ENCODE data around the gene ATP23.

The ATP23 gene, protein sequence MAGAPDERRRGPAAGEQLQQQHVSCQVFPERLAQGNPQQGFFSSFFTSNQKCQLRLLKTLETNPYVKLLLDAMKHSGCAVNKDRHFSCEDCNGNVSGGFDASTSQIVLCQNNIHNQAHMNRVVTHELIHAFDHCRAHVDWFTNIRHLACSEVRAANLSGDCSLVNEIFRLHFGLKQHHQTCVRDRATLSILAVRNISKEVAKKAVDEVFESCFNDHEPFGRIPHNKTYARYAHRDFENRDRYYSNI

DNA sequence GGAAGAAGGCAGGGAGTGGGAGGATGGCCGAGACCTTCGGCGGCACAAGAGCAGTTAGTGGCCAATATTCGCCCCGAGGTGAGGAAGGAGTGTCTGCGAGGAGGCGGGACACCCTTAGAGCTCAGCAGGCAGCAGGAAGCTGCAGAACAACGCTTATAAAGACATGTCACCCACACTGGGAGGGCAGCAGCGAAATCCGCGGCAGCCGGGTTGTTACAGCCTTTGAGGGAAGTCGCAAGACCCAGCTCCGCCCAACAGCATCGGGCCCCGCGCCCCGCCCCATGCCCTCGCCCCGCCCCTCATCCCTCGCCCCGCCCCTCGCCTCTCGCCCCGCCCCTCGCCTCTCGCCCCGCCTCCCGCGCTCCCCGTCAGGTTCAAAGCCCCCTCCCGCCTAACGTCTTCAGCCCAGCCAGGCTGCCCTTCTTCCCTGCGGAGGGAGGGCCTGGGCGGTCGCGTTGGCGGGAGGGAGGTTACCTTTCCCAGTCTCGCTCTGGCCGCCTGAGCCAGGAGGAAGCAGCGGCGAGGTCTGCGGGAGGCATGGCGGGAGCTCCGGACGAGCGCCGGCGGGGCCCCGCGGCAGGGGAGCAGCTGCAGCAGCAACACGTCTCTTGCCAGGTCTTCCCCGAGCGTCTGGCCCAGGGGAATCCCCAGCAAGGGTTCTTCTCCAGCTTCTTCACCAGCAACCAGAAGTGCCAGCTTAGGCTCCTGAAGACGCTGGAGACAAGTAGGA, at the start of gene ATP23:
ATP23 (plus strand) TSS at position 403 of the 730 bp plus-strand sequence; CDS start at position 538, 135 bp downstream.
- peak; percentile 90 for DNase-seq

DNA sequence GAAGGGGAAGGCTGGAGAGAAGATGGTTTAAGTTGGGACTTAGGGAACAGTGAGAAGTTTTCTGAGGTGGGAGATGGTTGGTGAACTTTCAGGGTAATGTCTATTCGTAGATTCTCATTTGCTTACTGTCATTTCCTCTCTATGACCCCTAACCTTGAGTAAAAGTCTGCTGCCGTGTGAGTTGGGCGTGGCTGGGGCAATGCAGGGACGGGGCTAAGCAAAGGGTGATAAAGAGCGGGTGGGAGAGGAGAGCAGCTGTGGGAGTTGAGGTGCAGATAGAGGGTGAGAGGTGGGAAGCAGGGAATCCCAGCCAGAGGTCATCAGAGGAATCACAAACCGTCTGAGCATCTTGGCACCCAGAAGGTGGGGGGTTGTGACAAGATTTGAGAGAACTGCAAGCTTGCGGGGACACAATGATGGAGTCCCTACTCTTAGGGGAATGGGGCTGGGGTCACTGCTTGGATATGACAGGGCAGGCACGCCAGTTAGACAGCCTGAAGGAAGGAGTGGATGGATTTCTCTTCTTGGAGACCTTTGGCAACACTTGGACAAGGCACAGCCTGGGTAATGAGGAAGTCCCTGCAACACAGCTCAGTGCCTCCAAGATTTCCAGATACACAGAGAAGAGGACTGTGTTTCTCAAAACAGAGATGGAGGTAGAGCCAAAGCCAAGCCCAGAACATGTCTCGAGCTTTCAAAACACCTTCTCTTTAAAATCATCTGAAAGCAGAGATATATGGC, 49.0 kb upstream of the ATP23 start:
- no peak for DNase-seq

DNA sequence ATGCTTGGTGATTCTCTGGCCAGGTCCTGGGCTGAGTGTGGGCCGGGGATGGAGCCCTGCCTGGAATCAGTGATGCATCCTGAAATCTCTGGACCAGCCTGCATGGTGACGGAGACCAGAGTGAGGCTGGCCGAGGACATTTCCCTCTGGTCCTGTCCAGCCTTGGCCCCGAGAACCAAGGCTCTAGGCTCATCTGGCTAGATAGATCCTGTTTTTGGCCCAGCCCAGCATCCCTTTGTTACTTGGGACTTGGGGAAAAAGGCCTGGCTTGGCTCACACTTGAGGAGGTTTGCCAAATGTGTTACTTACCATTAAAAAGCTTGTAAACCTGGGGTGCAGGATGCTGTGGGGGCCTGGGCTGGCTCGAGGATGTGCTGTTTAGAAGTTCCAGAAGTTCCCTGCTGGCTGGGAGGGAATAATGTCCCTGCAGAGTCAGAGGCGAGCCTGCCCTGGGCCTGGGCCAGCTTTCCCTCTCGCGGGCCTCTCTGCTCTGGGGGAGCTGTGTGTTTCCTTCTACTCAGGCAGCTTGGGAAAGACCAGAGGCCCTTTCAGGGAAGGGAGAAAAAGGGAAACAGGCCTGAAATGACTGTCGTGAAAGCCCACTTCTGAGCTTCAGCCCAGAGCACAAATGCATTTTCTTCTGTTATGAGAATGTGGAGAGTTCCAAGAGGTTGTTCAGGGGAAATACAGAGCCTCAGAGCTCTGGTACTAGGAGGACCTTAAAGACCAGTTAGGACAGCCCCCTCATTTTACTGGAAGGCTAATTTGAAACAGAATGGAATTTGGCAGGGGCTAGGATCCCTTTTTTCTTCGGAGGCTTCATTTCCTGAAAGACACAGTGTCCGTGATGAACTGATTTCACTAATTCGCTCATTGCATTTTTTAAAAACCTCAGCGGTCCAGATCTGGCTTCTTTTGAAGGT, 47.7 kb upstream of the ATP23 start:
- peak; percentile 90 for DNase-seq

DNA sequence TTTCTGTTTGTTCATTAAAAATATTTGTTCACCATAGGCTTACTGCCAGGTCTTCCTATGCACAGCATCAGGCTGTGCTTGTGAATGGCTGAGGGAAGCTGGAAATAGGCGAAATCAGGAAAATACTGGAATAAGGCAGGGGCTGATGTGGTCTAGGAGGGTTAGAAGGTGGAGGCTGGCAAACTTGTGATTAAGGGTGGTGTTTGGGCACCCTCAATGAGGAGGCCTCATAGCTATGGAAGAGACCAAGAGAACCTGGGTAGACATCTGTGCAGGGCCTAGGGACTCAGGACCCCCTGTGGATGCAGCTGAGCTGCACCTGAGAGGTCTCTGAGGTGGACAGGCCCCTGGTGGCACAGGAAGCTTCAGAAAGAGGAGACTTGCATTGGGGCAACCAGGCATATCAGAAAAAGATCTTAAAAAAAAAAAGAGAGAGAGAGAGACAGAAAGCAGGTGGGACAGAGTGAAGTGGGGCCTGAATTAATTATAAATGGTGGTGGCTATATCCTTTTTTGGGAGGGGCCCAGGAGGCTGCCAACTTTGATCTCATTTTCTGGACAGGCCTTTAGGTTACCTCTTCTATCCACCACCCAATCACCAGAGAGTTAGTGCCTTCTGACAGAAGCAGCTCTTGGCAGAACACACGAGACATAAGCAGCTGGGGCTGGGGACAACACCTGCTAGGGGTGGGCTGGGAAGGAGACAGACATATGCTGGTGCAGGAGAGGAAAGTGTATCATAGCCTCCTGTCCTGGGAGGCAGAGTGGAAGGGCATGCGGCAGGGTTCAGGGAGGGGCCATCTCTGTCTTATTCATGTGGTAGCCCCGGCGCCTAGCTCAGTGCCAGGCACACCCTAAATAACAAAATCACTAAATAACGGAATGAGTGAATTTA, 46.7 kb upstream of the ATP23 start:
- DNase-seq: peak; percentile 39

DNA sequence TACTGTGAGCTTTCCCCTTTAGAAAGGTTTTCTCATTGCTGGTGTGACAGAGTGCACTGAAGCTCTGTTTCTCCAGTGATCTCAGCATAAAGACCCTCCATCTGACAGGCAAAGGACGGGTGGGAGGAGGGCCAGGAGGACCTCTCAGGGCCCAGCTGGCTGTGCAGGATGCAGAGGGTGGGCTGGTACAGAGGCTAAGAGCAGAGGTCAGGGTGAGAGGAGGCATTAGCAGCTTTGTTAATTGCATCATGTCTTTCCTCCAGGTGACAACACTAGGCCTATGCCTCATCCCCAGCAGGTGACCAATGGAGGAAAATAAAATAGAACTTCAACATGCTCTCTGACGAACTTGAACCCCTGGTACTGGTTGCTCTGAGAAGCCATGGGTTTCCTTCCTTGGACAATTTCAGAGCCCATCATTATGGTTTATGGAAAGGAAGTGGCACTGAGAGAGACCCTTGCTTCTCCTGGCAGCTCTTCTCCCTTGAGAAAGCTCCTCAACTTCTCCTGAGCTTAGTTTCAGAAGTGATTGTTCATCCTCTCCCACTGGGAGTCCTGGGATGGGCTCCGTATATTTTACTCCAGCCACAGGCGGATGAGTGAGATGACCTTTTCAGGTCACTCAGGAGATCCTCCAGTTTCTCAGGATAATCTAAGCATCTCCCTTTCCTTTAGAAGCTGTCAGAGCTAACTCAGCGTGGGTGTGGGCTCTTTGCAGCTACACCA, 45.8 kb upstream of the ATP23 start:
- DNase-seq: peak; percentile 53

DNA sequence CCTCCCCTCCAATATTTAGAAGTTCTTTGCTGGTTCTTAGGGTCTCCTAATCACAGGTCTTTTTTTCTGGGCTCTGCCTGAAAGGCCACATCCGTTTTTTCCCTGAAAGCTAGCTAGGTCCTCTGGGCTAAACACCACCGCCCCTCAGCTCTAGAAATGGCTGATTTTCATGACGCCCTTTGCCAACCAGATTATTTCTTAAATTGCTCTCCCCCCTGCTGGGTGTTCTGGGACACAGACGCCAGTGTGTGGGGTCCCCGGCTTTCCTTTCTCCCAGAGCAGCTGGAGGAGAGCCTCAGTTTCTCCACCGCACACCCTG, 45.3 kb upstream of the ATP23 start:
- DNase-seq: no peak

DNA sequence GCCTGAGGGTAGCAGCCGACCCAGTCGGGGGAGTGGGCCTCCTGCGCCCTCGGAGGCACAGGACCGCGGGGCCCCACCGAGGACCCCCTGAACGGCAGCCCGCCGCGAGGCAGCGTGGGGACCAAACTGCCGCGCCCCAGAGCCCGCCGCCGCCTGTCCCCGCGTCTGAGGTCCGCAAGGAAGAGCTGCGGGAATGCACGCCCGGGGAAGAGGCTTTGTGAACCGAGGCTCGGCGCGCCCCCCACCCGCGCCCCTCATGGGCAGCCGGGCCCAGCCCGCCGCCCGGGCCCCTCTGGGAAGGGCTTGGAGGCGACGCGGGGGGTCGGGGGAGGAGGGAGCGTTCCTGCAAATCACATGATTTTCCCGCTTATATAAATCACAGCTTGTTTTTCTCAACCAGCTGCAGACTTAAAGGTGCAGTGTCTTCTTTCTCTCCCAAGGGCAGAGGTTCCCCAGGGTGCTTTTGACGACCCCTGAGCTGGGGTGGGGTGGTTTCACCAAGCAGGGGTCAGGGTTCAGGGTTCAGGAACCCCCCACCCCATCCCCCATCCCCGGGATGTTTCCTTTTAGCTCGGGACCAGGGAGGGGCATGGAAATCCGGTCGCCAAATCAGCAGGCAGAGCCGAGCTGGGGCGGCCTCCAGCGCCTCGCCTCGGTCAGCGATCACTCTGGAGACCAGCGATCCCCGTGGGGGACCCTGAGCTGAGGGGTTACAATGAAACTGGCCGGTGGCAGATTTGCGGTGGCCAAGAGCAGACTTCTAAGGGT, 44.7 kb upstream of the ATP23 start:
- DNase-seq: peak; percentile 85

DNA sequence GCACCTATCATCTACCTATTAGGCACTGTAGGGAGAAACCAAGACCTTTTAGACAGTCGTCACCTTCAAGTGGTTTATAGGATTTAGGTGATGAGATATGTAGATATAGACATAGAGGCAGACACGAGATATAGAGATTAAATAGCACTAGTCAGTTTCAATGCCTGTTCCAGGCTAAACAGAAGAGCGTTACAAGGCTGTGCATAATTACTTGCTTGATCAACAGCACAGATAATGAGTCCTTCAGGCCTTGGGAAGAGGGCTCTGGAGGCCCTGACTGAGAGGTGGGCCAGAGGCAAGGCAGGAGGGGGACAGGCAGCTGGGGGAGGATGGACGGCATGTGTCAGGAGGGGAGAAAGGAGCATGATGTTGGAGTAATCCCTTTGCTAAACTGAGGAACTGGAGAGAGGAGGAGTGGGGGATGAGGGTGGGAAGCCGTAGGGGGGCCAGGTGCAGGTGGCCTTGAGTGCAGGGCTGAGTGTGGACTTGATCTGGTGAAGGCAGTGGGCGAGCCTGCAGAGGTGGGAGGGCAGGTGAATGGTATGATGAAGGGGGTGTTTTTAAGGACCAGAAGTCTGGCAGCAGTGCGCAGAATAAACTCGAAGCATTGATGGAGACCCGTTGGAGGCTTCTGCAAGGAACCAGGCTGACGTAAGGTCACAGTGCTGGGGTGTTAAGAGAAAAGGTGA, 43.9 kb upstream of the ATP23 start:
- no peak for DNase-seq

DNA sequence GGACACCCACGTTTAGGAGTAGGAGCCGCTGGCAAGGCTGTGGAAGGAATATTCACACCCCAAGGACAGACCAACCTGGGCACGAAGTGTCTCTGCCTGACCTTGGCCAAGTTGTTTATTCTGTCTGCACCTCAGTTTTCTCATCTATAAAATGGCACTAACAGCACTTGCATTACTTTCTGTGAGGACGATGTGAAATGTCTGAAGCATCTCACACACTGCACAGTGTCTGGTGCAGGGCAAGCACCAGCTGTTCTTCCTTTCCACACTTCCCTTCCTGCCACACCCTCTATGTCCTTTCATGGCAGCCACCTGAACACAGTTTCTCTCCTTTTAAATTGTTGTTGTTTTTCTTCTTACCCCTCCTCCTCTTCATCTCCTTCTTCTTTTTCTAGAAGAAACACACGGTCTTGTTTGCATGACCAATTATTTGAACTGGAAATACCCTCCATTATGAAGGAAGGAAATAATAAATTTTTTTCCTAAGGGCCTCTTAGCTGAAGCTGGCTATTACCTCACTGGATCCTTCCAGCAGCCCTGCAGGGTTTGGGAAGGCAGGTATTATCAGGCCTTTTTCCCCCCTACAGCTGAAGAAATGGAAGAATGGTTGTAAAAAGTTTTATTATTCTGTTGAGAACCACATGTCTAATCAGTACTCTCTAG, 42.9 kb upstream of the ATP23 start:
- no peak for DNase-seq

DNA sequence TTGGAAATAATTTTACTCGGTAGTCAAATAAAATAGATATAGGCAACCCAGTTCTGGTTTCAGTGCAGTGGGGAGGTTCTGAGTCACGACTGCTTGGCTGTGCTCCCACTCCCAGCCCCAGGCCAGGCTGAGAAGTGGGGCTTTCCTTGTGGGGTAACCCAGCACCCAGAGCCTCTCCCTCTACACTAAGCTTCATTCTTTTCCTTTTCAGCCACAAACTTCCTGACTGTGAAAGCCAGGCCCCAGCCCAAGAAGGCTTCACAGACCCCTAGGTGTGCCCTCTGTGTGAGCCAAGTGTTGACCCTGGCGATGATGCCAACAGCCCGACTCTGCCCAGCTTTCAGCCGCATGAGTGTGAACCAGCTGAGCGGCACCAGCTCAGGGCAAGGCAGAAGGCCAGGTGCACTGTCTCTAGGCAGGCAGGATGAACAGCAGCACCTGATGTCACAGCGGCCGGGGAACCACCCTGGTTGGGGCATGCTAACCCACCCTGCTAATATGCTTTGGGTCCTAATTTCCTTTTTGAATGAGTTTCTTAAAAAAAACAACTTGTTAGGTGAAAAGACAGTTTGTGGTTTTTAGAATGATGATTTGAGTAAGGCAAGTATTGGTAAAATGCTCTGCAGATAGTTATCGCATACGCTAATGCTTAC, 42.2 kb upstream of the ATP23 start:
- DNase-seq: no peak

DNA sequence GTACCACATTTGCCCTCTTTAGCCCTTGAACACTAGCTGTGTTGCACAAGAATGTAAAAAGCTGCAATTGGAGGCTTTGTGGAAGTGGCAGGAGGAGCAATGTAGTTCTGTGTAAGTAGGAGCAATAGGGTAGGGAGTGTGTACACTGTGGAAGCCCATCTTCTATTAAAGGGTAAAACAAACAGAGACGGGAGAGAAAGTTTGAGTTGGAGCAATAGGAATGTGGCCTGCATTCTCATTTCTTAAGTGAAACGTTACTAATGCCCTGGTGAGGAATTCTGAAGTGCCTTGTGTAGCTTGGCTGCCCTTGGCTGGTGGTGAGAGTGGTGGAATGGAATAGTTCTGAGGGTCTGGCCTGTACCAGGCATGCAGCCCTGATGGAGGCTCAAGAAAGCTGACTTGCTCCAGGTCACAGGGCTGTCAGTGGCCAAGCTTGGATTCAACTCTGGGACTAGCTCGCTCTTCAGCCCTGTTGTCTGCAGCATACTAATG, 38.8 kb upstream of the ATP23 start:
- no peak for DNase-seq

DNA sequence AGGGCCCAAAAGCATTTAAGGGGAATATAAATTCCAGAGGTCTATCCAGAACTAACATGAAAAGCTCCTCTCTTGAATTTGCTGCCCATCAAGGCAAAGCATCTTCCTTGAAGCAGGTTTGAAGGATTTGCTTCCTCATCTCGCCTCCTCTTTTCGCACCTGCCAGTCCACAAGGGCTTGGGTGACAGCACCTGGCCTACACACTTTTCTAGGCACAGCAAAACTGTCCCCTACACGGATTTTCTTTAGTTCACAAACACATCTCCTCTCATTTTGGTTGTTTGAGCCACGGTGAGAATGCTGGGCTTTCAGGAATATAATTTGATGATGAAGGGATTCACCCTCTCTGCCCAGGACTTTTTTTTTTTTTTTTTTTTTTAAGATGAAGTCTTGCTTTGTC, 36.9 kb upstream of the ATP23 start:
- no peak for DNase-seq

DNA sequence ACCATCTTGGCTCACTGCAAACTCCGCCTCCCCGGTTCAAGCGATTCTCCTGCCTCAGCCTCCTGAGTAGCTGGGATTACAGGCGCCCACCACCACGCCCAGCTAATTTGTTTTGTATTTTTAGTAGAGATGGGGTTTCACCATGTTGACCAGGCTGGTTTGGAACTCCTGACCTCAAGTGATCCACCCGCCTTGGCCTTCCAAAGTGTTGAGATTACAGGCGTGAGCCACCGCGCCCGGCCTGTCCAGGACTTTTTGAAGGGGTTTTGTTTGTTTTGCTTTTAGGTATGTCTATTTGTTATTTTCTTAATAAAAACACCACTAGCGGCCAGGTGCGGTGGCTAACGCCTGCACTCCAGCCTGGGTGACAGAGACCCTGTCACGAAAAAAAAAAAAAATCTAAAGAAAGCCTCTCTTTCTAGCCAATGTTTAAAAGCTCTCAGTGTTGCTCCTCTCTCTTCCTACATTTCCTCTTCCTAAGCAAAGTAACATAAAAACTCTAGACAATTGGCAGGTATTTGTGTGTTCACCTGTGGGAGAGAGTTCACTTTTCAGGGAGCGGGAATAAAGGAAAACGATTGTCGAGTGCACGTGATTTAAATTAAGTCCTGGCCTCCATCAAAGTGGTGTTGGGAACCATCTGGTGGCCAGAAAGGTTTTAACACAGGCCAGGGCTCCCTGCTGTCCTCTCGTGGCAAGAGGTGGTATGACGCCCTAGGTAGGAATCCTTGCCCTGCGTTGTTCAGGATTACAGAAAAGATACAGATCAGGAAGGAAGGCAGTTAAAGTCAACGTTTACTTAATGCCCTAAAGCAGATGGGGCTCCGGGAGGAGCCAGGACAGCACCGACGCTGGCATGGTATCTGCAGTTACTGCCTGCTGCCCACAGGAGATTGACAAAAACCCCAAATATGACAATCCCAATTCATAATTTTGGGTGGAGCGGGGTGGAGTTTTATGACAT, 36.2 kb upstream of the ATP23 start:
- peak; percentile 84 for DNase-seq

DNA sequence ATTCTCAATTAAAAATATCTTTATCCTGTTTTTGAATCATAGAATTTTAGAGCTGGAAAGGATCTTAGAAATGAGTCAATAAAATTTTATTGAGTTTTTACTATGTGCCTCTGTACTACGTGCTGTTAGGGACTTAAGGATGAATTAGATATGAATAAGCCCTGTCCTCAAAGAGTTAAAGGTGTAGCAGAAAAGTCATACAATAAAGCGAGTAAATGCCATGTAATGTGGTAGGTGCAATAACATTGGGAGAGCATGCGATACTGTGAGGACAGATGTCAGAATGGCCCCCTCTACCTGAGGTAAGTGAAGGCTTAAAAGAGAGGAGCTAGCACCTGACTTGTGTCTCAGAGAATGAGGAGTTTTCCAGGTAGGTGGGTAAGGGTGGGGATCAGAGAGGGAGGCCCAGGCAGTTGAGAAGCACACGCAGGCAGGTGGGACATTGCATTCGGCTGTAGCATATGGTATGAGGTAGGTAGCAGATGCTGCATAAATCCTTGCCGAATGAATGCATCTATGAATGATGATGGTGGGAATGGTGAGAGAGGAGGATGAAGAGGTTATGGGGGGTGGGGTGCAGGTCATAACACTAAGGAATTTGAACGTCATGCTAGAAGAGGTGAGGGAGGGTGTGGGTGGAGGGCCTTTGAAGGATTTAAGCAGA, 35.4 kb upstream of the ATP23 start:
- DNase-seq: no peak

DNA sequence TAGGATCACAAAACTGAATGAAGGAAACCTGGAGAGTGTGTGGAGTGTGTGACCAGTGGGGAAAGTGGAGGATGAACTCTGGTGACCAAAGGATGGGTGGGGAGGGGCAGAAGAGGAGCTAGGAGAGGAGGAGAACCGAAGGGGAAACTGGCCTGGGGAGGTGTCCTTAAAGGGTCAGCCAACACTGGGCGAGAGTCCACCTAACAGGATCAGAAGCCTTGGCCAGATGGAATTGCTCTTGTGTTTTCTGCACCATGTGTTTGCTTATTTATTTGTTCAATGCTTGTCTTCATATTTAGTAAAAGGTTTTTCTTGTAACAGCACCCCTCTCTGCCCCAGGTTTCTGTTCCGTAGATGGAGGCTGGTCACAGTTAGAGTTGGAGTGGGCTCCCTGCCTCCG, 34.5 kb upstream of the ATP23 start:
- DNase-seq: no peak

DNA sequence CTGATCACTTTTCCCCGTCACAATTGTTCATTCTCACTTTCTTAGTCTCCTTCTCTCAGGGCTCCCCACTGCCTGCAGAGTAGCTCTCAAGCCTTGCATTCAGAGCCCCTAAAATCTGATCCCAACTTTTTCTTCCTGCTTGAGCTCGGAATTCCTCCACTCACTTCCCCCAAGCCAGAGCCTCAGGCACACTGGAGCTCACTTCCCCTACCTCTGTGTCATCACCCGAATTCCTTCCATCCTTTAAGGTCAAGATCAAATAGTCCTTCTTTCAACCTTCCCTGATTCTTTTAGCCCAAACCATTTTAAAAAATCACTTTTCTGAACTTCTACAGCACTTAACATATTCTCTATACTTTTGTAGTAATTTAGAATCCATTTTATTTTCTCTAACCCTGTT, 34.1 kb upstream of the ATP23 start:
- no peak for DNase-seq

DNA sequence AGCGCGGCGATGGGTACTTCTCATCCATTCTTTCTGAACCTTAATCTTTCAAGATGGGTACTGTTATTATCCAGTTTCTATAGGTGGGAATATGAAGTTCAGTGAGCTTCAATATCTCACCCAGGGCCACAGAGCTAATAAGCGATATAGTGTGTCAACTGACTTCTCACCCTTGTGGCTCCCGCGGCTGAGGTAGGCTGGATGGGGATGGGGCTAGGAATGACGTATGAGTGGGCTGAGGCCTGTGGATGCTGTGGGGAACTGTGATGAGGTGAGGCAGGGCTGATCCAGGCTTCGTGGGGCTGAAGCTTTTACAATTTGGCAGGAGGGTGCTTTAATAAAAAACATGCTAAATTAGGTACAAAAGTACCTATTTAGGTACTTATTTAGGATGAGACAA, 32.9 kb upstream of the ATP23 start:
- no peak for DNase-seq
